HG02938 (cell line): ENCODE measurements around the gene MDGA2.

Source experiments
- ATAC-seq: cut with Tn5 transposase; IDR thresholded peaks from one replicate; pipeline ENCODE4 v1.9.1; 2021; ENCODE audit warnings: mild to moderate bottlenecking, moderate library complexity; ENCODE audit not compliant: unreplicated experiment

Gene MDGA2

GRCh38 chr14:47675466-47676314 is at the start of gene MDGA2:
Gene MDGA2 (minus strand): TSS chr14:47675605.
- ATAC-seq = no peak

- no peak for ATAC-seq
These were observed 47.7 kb upstream of the MDGA2 start for GRCh38 chr14:47722929-47723693.

GRCh38 chr14:47720281-47720680 is 44.9 kb upstream of the MDGA2 start:
- ATAC-seq = no peak

GRCh38 chr14:47715330-47715729 is 39.9 kb upstream of the MDGA2 start:
- ATAC-seq = no peak

GRCh38 chr14:47710581-47710980 is 35.2 kb upstream of the MDGA2 start:
- no peak for ATAC-seq

GRCh38 chr14:47705683-47706082 is 30.3 kb upstream of the MDGA2 start:
- no peak for ATAC-seq

GRCh38 chr14:47691829-47692228 is 16.4 kb upstream of the MDGA2 start:
- no peak for ATAC-seq

GRCh38 chr14:47678993-47679392 is 3.6 kb upstream of the MDGA2 start:
- no peak for ATAC-seq

- ATAC-seq = no peak
These were observed 2.8 kb upstream of the MDGA2 start for GRCh38 chr14:47678157-47678556.

- no peak for ATAC-seq
These were observed 861 bp upstream of the MDGA2 start for GRCh38 chr14:47676315-47676617.

GRCh38 chr14:47674543-47675465 is 601 bp downstream of the MDGA2 start:
- ATAC-seq = no peak

GRCh38 chr14:47674148-47674542 is 1.3 kb downstream of the MDGA2 start:
- ATAC-seq = no peak

GRCh38 chr14:47665337-47666134 is 9.9 kb downstream of the MDGA2 start:
- no peak for ATAC-seq

- ATAC-seq = no peak
These were observed 12.9 kb downstream of the MDGA2 start for GRCh38 chr14:47662466-47662865.

GRCh38 chr14:47660158-47660557 is 15.2 kb downstream of the MDGA2 start:
- ATAC-seq = no peak

GRCh38 chr14:47658041-47658440 is 17.4 kb downstream of the MDGA2 start:
- ATAC-seq = no peak

GRCh38 chr14:47657143-47657542 is 18.3 kb downstream of the MDGA2 start:
- ATAC-seq = no peak

GRCh38 chr14:47651337-47651736 is 24.1 kb downstream of the MDGA2 start:
- ATAC-seq = no peak

- ATAC-seq = no peak
These were observed 37.7 kb downstream of the MDGA2 start for GRCh38 chr14:47637753-47638152.
